ENCODE measurements around the gene ZC2HC1B.

DNA sequence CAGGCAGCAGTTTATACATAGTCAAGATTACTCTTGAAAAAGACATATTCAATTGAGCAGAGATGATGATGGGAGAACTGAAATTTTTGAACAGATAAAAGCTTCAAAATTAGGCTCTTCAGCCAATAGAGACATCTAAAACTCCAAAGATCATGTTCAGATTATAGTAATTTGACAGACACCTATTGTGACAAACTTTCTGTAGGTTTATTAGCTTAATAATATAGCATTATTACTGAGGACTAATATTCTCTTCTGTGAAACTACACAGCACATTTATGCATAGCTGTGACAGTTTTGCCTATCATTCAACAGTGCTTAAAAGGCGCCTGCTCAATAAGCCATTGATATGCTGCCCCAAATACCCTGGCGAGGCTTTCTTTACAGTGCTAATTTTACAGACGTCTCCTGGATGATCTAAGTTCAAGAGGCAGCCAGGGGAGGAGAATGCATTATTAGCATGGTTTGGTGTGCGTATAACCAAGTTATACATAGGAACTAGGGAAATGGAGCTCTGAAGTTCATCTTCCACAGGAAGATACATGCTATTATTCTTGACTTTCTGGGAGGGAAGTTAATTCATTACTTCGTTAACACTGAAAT is 122.3 kb downstream of the ZC2HC1B start:
- TF ChIP-seq, protein P1, sequence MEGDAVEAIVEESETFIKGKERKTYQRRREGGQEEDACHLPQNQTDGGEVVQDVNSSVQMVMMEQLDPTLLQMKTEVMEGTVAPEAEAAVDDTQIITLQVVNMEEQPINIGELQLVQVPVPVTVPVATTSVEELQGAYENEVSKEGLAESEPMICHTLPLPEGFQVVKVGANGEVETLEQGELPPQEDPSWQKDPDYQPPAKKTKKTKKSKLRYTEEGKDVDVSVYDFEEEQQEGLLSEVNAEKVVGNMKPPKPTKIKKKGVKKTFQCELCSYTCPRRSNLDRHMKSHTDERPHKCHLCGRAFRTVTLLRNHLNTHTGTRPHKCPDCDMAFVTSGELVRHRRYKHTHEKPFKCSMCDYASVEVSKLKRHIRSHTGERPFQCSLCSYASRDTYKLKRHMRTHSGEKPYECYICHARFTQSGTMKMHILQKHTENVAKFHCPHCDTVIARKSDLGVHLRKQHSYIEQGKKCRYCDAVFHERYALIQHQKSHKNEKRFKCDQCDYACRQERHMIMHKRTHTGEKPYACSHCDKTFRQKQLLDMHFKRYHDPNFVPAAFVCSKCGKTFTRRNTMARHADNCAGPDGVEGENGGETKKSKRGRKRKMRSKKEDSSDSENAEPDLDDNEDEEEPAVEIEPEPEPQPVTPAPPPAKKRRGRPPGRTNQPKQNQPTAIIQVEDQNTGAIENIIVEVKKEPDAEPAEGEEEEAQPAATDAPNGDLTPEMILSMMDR (IDR thresholded peaks at IDR 0.05) = no peak
- no peak for TF ChIP-seq POLR2A (IDR thresholded peaks at IDR 0.05)
- no peak for TF ChIP-seq EP300 (IDR thresholded peaks at IDR 0.05; ENCODE audit: low read depth)

All from transverse colon (tissue), 3 donors.